ENCODE results near the gene MED27. TPM values are rescaled to one million over a fixed set of nuclear protein-coding genes. Genes with fewer than 3 reads are reported as not detected.

The MED27 gene
- total and polyA plus RNA-seq, 9 of the 15 experiments (the other 6 are each of a cell fraction or from before 2014, with no cell fraction given) = 24.4 to 91.0 (median 36.1) TPM

GRCh38 chr9:131899296-131900228 is 180.1 kb downstream of the MED27 start (continued):
- TF ChIP-seq ZNF282 (CRISPR knock-in tag; IDR thresholded peaks at IDR 0.05) (no peak), FOXA1 (IDR thresholded peaks at IDR 0.05; ENCODE audit: borderline replicate concordance) (no peak), SNRNP70 (optimal IDR thresholded peaks at IDR 0.05; ENCODE audit: low read depth, low read length) (no peak), NKRF (IDR thresholded peaks at IDR 0.05; ENCODE audit: borderline replicate concordance) (no peak), RHOXF2B (CRISPR knock-in tag; conservative IDR thresholded peaks at IDR 0.05) (no peak), ZNF764 (CRISPR knock-in tag; IDR thresholded peaks at IDR 0.05; ENCODE audit: low read depth) (no peak), CBFA2T3 (IDR thresholded peaks at IDR 0.05) (no peak), ZNF75A (CRISPR knock-in tag; IDR thresholded peaks at IDR 0.05) (no peak)

GRCh38 chr9:131892902-131893500 is 186.7 kb downstream of the MED27 start:
- intact Hi-C loops (cut with micrococcal nuclease) = no loop called here
- DNase-seq (ENCODE audit: extremely low read depth in 1 of 4, low spot score in 3 of 4) (no peak), FAIRE-seq (no peak), ATAC-seq (no peak)
- H3K4me1 ChIP-seq (replicated peaks in 1 of 2; ENCODE audit: control insufficient read depth in 2 of 2, insufficient read depth in 2 of 2, low read length in 2 of 2) = peaks cover 0 to 3% of the 10 kb centered on the region in 2 experiments; a peak in 1 of 5 replicates
- ChIA-PET CTCF (ENCODE audit: low intra/inter-chr PET ratio) (no interaction called here), POLR2A (no interaction called here)
- no peak overlapping the region for H3K4me2 ChIP-seq (ENCODE audit: insufficient read depth, low read length)
- H4K20me1 ChIP-seq (replicated peaks; ENCODE audit: control insufficient read depth, insufficient read depth, low read length) = no peaks in the 10 kb centered on the region
- no peaks in the 10 kb centered on the region for H3K9me3 ChIP-seq (replicated peaks; ENCODE audit: control insufficient read depth, insufficient read depth, low read depth, low read length)
- no peaks in the 10 kb centered on the region for H3K27me3 ChIP-seq (ENCODE audit: control insufficient read depth in 2 of 2, insufficient read depth in 2 of 2, low read length in 2 of 2)
- in situ Hi-C loops (cut with MboI) = no loop called here
- H3K9ac ChIP-seq (ENCODE audit: insufficient read depth in 1 of 2, low read depth in 2 of 2, low read length in 2 of 2) = no peak overlapping the region
- H3K27ac ChIP-seq (ENCODE audit: extremely low read depth, low read depth, low read length) = no peak overlapping the region
- 87% methylated on average over 9 of the region's 9 CpGs for WGBS (ENCODE audit: insufficient coverage, low coverage, missing lambda C conversion rate)
- no peaks in the 10 kb centered on the region for H3K79me2 ChIP-seq (ENCODE audit: control insufficient read depth, insufficient read depth, low read length)
- BruUV-seq (replicated peaks) = no TSS peak
- no peak overlapping the region for H3K4me3 ChIP-seq
- no peak overlapping the region for H2AFZ ChIP-seq (ENCODE audit: low read depth, low read length)
- peaks cover 9% of the 10 kb centered on the region; the same call in 2 of the 3 replicates for H3K36me3 ChIP-seq (ENCODE audit: control insufficient read depth, insufficient read depth, low read length)
- no peaks in the 10 kb centered on the region for H3K9me1 ChIP-seq (ENCODE audit: control insufficient read depth, insufficient read depth, low read length)
- TF ChIP-seq RB1 (IDR thresholded peaks at IDR 0.05; ENCODE audit: low read depth) = no peak
- no peak for TF ChIP-seq POLR2B (IDR thresholded peaks at IDR 0.05; ENCODE audit: low read depth, partially characterized antibody)
- TF ChIP-seq MTA2 (IDR thresholded peaks at IDR 0.05; ENCODE audit: low read depth) = no peak
- TF ChIP-seq BRCA1 (IDR thresholded peaks at IDR 0.05) = no peak
- TF ChIP-seq BRCA1 (CRISPR knock-in tag; IDR thresholded peaks at IDR 0.05) = no peak
- TF ChIP-seq SAP30 (IDR thresholded peaks at IDR 0.05; ENCODE audit: borderline replicate concordance, insufficient read depth, low read depth, low read length, poor library complexity, severe bottlenecking) = no peak
- no peak for TF ChIP-seq FOXJ3 (CRISPR knock-in tag; IDR thresholded peaks at IDR 0.05)
- no peak for TF ChIP-seq ETS2 (tag; IDR thresholded peaks at IDR 0.05; ENCODE audit: borderline replicate concordance, poor library complexity, severe bottlenecking)
- TF ChIP-seq SMARCE1 (IDR thresholded peaks at IDR 0.05) = no peak
- no peak for TF ChIP-seq ZNF444 (CRISPR knock-in tag; IDR thresholded peaks at IDR 0.05)
- no peak for TF ChIP-seq ZNF655 (CRISPR knock-in tag; IDR thresholded peaks at IDR 0.05)

Data from K562 (cell line).